ENCODE results near the gene ZFP92.

DNA sequence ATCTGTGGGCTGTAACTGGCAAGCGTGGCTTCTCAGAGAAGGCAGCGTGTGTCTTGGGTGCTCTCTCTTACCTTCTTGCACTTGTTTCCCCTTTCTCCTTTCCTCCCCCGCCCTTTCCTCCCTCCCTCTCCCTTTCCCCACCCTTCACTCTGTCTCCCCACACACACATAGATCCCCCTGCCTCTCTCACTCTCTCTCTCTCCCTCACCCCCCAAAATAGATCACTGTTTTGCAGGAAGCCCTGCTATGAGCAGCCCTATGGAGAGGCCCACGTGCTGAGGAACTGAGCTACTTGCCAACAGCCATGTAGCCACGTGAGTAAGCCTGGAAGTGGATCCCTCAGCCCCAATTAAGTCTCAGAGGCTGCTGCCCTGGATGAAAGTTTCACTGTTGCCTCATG lies 5.8 kb upstream of the ZFP92 start:
- TF ChIP-seq, protein P1, sequence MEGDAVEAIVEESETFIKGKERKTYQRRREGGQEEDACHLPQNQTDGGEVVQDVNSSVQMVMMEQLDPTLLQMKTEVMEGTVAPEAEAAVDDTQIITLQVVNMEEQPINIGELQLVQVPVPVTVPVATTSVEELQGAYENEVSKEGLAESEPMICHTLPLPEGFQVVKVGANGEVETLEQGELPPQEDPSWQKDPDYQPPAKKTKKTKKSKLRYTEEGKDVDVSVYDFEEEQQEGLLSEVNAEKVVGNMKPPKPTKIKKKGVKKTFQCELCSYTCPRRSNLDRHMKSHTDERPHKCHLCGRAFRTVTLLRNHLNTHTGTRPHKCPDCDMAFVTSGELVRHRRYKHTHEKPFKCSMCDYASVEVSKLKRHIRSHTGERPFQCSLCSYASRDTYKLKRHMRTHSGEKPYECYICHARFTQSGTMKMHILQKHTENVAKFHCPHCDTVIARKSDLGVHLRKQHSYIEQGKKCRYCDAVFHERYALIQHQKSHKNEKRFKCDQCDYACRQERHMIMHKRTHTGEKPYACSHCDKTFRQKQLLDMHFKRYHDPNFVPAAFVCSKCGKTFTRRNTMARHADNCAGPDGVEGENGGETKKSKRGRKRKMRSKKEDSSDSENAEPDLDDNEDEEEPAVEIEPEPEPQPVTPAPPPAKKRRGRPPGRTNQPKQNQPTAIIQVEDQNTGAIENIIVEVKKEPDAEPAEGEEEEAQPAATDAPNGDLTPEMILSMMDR (IDR thresholded peaks at IDR 0.05): no peak
- TF ChIP-seq POLR2AphosphoS5 (IDR thresholded peaks at IDR 0.05) (no peak), POLR2A (IDR thresholded peaks at IDR 0.05) (no peak)

All from prostate gland (tissue), 2 donors.